Trophoblast cell (in vitro differentiated cells and primary cell): ENCODE measurements around the gene CLSTN3.

Experiments
- DNase-seq, 2 donors: peaks; one replicate each; pipeline ENCODE4 v3.0.0-alpha.2; 2016
- H2AFZ ChIP-seq: 2 replicates; pipeline ENCODE4 v1.6.1; 2013; ENCODE audit warnings: low read length, moderate library complexity, mild to moderate bottlenecking; ENCODE audit not compliant: insufficient read depth, poor library complexity
- H2AK5ac ChIP-seq: 2 replicates; pipeline ENCODE4 v1.6.1; 2013; ENCODE audit warnings: mild to moderate bottlenecking, low read length
- H2BK120ac ChIP-seq: 2 replicates; pipeline ENCODE4 v1.6.1; 2013; ENCODE audit warnings: low read length, mild to moderate bottlenecking, moderate library complexity; ENCODE audit not compliant: insufficient read depth, poor library complexity
- H2BK12ac ChIP-seq: 2 replicates; pipeline ENCODE4 v1.6.1; 2013; ENCODE audit warnings: mild to moderate bottlenecking, low read length, moderate library complexity
- H2BK5ac ChIP-seq: 2 replicates; pipeline ENCODE4 v1.6.1; 2013; ENCODE audit warnings: low read length, low read depth, moderate library complexity, mild to moderate bottlenecking; ENCODE audit not compliant: poor library complexity
- H3K14ac ChIP-seq: 2 replicates; pipeline ENCODE4 v1.6.1; 2013; ENCODE audit warnings: mild to moderate bottlenecking, low read length
- H3K18ac ChIP-seq: 2 replicates; pipeline ENCODE4 v1.6.1; 2013; ENCODE audit warnings: mild to moderate bottlenecking, low read length
- H3K23ac ChIP-seq: 2 replicates; pipeline ENCODE4 v1.6.1; 2013; ENCODE audit warnings: low read length
- H3K27ac ChIP-seq: 2 replicates; pipeline ENCODE4 v1.5.1; 2013; ENCODE audit warnings: low read depth, mild to moderate bottlenecking, inconsistent platforms, low read length, moderate library complexity
- H3K27me3 ChIP-seq: 2 replicates; pipeline ENCODE4 v1.6.1; 2013; ENCODE audit warnings: inconsistent platforms, mild to moderate bottlenecking, low read length, moderate library complexity; ENCODE audit not compliant: insufficient read depth
- H3K36me3 ChIP-seq, 2 experiments: 1 replicate in 1 of 2; 2 replicates in 1 of 2; pipeline ENCODE4 v1.6.1; 2013; ENCODE audit warnings: low read length in 2 of 2, mild to moderate bottlenecking in 2 of 2, moderate library complexity in 1 of 2; ENCODE audit not compliant: insufficient read depth in 2 of 2, control insufficient read depth in 1 of 2
- H3K4ac ChIP-seq: 2 replicates; pipeline ENCODE4 v1.6.1; 2013; ENCODE audit warnings: low read depth, mild to moderate bottlenecking, low read length, moderate library complexity
- H3K4me1 ChIP-seq, 2 experiments: 1 replicate in 1 of 2; 2 replicates in 1 of 2; pipeline ENCODE4 v1.6.1; 2013; ENCODE audit warnings: low read length in 2 of 2, mild to moderate bottlenecking in 2 of 2, moderate library complexity in 1 of 2; ENCODE audit not compliant: insufficient read depth in 2 of 2, control insufficient read depth in 1 of 2
- H3K4me2 ChIP-seq: 2 replicates; pipeline ENCODE4 v1.6.1; 2013; ENCODE audit warnings: inconsistent platforms, mild to moderate bottlenecking, low read length, moderate library complexity
- H3K4me3 ChIP-seq: 2 replicates; pipeline ENCODE4 v1.5.1; 2013; ENCODE audit warnings: mild to moderate bottlenecking, low read depth, low read length, inconsistent platforms
- H3K79me1 ChIP-seq: one replicate; pipeline ENCODE4 v1.6.1; 2013; ENCODE audit warnings: low read length
- H3K79me2 ChIP-seq: 2 replicates; pipeline ENCODE4 v1.6.1; 2013; ENCODE audit warnings: low read length, mild to moderate bottlenecking; ENCODE audit not compliant: control insufficient read depth, insufficient read depth, poor library complexity
- H3K9ac ChIP-seq: 2 replicates; pipeline ENCODE4 v1.6.1; 2013; ENCODE audit warnings: mild to moderate bottlenecking, low read length
- H3K9me3 ChIP-seq: 2 replicates; pipeline ENCODE4 v1.6.1; 2013; ENCODE audit warnings: low read depth, mild to moderate bottlenecking, control low read depth, inconsistent platforms, low read length; ENCODE audit not compliant: insufficient read depth
- H4K12ac ChIP-seq: 2 replicates; pipeline ENCODE4 v1.6.1; 2013; ENCODE audit warnings: low read depth, mild to moderate bottlenecking, low read length, moderate library complexity
- H4K8ac ChIP-seq: 2 replicates; pipeline ENCODE4 v1.6.1; 2013; ENCODE audit warnings: low read depth, mild to moderate bottlenecking, low read length, moderate library complexity
- H4K91ac ChIP-seq: one replicate; pipeline ENCODE4 v1.6.1; 2013; ENCODE audit warnings: low read depth, mild to moderate bottlenecking, low read length, moderate library complexity
- WGBS: extraction: QIAGEN DNeasy Blood & Tissue Kit; methylation state at CpG from one replicate; pipeline ENCODE4 v1.1.7; 2013; ENCODE audit warnings: missing lambda C conversion rate; ENCODE audit not compliant: insufficient read length, insufficient coverage; ENCODE audit errors: extremely low coverage; 5-methylcytosine and 5-hydroxymethylcytosine counted together

CLSTN3 gene

DNA sequence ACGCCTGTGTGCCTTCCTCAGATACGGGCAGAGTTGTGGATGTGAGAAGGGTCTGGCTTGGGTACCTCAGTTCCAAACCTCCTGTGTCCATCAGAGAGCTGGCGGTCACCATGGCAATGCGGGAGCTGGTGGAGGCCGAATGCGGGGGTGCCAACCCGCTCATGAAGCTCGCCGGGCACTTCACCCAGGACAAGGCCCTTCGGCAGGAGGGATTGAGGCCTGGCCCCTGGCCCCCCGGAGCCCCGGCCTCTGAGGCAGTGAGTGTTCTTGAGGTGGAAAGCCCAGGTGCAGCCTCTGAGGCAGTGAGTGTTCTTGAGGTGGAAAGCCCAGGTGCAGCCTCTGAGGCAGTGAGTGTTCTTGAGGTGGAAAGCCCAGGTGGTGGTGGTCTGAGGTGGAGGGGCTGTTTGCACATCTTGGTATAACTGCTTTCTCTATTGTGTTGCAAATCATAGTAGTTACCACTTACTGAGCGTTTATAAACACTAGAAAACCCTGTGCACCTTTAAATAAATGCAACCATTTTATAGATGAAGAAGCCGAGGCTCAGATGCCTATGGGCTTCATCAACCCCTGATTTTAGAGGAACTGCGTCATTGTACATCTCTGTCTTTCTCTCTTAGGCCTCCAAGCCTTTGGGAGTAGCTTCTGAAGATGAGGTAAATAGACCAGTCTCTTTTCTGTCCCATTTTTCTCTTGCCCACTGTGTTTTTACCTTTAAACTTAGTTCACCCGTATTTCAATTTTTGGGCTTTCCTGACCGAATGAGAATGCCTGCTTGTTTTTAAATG is 60.3 kb downstream of the CLSTN3 start:
- peak overlapping the region; percentile 70 for H4K91ac ChIP-seq
- H3K9ac ChIP-seq, result peak overlapping the region; percentile 74
- H3K23ac ChIP-seq, result no peak overlapping the region
- H3K4me1 ChIP-seq, result peaks cover 4 to 12% of the 10 kb centered on the region in 2 experiments
- no peak overlapping the region for H2AFZ ChIP-seq
- H3K4me2 ChIP-seq, result peak overlapping the region; percentile 93
- peaks cover 3% of the 10 kb centered on the region for H3K79me2 ChIP-seq
- H3K9me3 ChIP-seq, result peaks cover 2% of the 10 kb centered on the region
- no peak overlapping the region for H4K8ac ChIP-seq
- H2BK120ac ChIP-seq, result no peak overlapping the region
- no peak overlapping the region for H2AK5ac ChIP-seq
- peak overlapping the region; percentile 69 for H3K18ac ChIP-seq
- no peaks in the 10 kb centered on the region for H3K27me3 ChIP-seq
- no peak overlapping the region for H3K4ac ChIP-seq
- H3K4me3 ChIP-seq, result peak overlapping the region; percentile 88
- peaks cover 2% of the 10 kb centered on the region in 2 experiments for H3K36me3 ChIP-seq
- no peak overlapping the region for H2BK12ac ChIP-seq
- H2BK5ac ChIP-seq, result no peak overlapping the region
- no peak overlapping the region for H3K14ac ChIP-seq
- H3K27ac ChIP-seq, result no peak overlapping the region
- no CpG with 5 or more reads among the region's 17 CpGs for WGBS
- DNase-seq, result no peak
- H3K79me1 ChIP-seq, result peaks cover 11% of the 10 kb centered on the region
- no peak overlapping the region for H4K12ac ChIP-seq

DNA sequence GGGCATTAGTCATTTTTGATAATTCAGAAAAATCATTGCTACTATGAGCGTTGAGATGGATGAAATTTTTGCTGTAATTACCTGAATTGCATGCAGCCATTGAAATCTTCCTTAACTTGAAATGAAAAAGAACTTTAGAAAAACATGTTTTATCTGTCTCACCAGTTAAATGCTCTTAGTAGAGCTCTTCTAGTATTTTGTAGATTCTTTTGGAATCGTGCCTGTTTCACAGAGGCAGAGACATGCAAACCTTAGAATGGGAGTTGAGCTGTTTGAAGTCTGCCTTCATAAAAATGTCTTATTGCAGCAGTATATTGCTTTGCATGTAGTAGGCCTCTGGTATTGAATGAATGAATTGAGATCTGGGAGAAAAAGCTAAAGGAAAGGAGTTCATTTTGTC is 63.5 kb downstream of the CLSTN3 start:
- H2BK120ac ChIP-seq, result no peak overlapping the region
- H3K4ac ChIP-seq, result no peak overlapping the region
- no peak overlapping the region for H3K4me3 ChIP-seq
- H4K8ac ChIP-seq, result no peak overlapping the region
- H3K14ac ChIP-seq, result no peak overlapping the region
- no peak overlapping the region for H2AFZ ChIP-seq
- H3K9me3 ChIP-seq, result peaks cover 2% of the 10 kb centered on the region
- H3K4me1 ChIP-seq, result peaks cover 3 to 10% of the 10 kb centered on the region in 2 experiments
- no peak overlapping the region for H2AK5ac ChIP-seq
- peaks cover 2% of the 10 kb centered on the region in 2 experiments for H3K36me3 ChIP-seq
- H3K79me2 ChIP-seq, result peaks cover 3% of the 10 kb centered on the region
- H3K79me1 ChIP-seq, result peaks cover 11% of the 10 kb centered on the region
- no peak overlapping the region for H4K91ac ChIP-seq
- no peak overlapping the region for H3K23ac ChIP-seq
- DNase-seq, result no peak
- H4K12ac ChIP-seq, result no peak overlapping the region
- no peak overlapping the region for H3K18ac ChIP-seq
- no peak overlapping the region for H2BK5ac ChIP-seq
- no peaks in the 10 kb centered on the region for H3K27me3 ChIP-seq
- no peak overlapping the region for H3K4me2 ChIP-seq
- WGBS, result no CpG with 5 or more reads among the region's 2 CpGs
- H2BK12ac ChIP-seq, result no peak overlapping the region
- H3K9ac ChIP-seq, result no peak overlapping the region
- no peak overlapping the region for H3K27ac ChIP-seq

DNA sequence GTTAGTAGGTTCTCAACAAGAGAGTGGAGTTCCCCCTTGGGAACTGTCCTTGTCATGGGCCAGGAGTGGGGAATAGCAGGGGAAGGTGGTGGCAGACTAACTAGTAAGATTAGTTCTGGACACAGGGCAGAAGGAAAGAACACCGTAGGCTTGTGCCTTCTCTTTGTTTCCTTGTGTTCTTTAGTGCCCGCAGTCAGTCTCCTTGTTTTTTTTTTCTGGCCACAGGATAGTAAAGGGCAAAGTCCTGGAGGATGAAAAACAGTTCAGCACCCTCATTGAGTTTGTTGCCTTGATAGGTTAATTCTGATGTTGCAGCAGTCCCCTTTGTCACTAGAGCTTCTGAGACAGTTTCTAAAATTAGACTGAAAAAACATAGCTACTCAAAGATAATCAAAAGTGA is 67.7 kb downstream of the CLSTN3 start:
- H3K36me3 ChIP-seq, result peaks cover 12 to 20% of the 10 kb centered on the region in 2 experiments
- no peak overlapping the region for H4K8ac ChIP-seq
- no peaks in the 10 kb centered on the region for H3K79me2 ChIP-seq
- H4K91ac ChIP-seq, result no peak overlapping the region
- no peak overlapping the region for H2BK5ac ChIP-seq
- peaks cover 5% of the 10 kb centered on the region for H3K9me3 ChIP-seq
- DNase-seq, result no peak
- H3K14ac ChIP-seq, result no peak overlapping the region
- H3K79me1 ChIP-seq, result no peaks in the 10 kb centered on the region
- no peaks in the 10 kb centered on the region for H3K4me1 ChIP-seq
- no peak overlapping the region for H3K18ac ChIP-seq
- no peak overlapping the region for H3K23ac ChIP-seq
- H2BK12ac ChIP-seq, result no peak overlapping the region
- no peak overlapping the region for H2AK5ac ChIP-seq
- H3K4ac ChIP-seq, result no peak overlapping the region
- H3K4me3 ChIP-seq, result no peak overlapping the region
- H3K9ac ChIP-seq, result no peak overlapping the region
- H3K27ac ChIP-seq, result no peak overlapping the region
- H4K12ac ChIP-seq, result no peak overlapping the region
- no peak overlapping the region for H3K4me2 ChIP-seq
- H2AFZ ChIP-seq, result no peak overlapping the region
- WGBS, result no CpG with 5 or more reads among the region's 2 CpGs
- H2BK120ac ChIP-seq, result no peak overlapping the region
- no peaks in the 10 kb centered on the region for H3K27me3 ChIP-seq

DNA sequence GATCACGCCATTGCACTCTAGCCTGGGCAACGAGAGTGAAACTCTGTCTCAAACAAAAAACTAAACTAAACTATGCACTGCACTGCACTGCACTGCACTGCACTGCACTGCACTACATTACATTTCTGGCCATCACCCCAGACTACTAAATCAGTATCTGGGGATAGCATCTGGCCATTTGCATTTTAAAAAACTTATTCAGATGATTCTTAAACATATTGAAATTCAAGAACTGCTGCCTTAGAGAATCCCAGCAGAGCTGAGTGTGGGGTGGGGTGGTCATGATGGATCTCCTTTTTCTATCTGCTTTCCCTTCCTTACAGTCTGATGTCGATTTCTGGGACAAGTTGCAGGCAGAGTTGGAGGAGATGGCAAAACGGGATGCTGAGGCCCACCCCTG is 72.9 kb downstream of the CLSTN3 start:
- no peak overlapping the region for H2AK5ac ChIP-seq

More for the DNA sequence above, 72.9 kb downstream of the CLSTN3 start:
- Histone ChIP-seq H3K27me3 (no peaks in the 10 kb centered on the region), H3K27ac (no peak overlapping the region), H3K23ac (no peak overlapping the region), H3K79me1 (no peaks in the 10 kb centered on the region), H3K4me1 (no peaks in the 10 kb centered on the region), H2BK5ac (no peak overlapping the region), H2BK12ac (no peak overlapping the region), H4K91ac (no peak overlapping the region), H4K8ac (no peak overlapping the region), H3K9ac (no peak overlapping the region), H3K14ac (no peak overlapping the region), H3K36me3 (peaks cover 16 to 30% of the 10 kb centered on the region in 2 experiments), H2AFZ (no peak overlapping the region), H3K4me2 (no peak overlapping the region), H3K79me2 (no peaks in the 10 kb centered on the region), H3K9me3 (peaks cover 5% of the 10 kb centered on the region), H3K4me3 (no peak overlapping the region), H4K12ac (no peak overlapping the region), H3K4ac (no peak overlapping the region), H2BK120ac (no peak overlapping the region), H3K18ac (no peak overlapping the region)
- no peak for DNase-seq
- no CpG with 5 or more reads among the region's 4 CpGs for WGBS
